Cardiac fibroblast (primary cell): ENCODE data around the gene FOXI2.

ENCODE experiments used
- DNase-seq, 2 donors: peaks; one replicate each; pipeline versions ENCODE4 v3.0.0 to v3.0.0-alpha.2; 2010; ENCODE audit warnings: low read depth in 2 of 2
- H3K4me3 ChIP-seq, 2 donors: replicated peaks in 1 of 2; 1 replicate in 1 of 2; 2 replicates in 1 of 2; pipeline ENCODE4 v1.5.1; 2011; ENCODE audit warnings: low read depth in 2 of 2, low read length in 2 of 2, mild to moderate bottlenecking in 2 of 2, moderate library complexity in 1 of 2
- TF ChIP-seq, protein P1 (sequence below): IDR thresholded peaks from one replicate; pipeline ENCODE4 v1.5.1; 2011; ENCODE audit warnings: low read depth, mild to moderate bottlenecking, low read length, inconsistent platforms

The FOXI2 gene

GRCh38 chr10:127740596-127740995 is 3.6 kb downstream of the FOXI2 start:
- no peak overlapping the region for H3K4me3 ChIP-seq
- TF ChIP-seq, protein P1, sequence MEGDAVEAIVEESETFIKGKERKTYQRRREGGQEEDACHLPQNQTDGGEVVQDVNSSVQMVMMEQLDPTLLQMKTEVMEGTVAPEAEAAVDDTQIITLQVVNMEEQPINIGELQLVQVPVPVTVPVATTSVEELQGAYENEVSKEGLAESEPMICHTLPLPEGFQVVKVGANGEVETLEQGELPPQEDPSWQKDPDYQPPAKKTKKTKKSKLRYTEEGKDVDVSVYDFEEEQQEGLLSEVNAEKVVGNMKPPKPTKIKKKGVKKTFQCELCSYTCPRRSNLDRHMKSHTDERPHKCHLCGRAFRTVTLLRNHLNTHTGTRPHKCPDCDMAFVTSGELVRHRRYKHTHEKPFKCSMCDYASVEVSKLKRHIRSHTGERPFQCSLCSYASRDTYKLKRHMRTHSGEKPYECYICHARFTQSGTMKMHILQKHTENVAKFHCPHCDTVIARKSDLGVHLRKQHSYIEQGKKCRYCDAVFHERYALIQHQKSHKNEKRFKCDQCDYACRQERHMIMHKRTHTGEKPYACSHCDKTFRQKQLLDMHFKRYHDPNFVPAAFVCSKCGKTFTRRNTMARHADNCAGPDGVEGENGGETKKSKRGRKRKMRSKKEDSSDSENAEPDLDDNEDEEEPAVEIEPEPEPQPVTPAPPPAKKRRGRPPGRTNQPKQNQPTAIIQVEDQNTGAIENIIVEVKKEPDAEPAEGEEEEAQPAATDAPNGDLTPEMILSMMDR, result no peak
- no peak for DNase-seq

- TF ChIP-seq, protein P1, result no peak
- no peak overlapping the region for H3K4me3 ChIP-seq
- no peak for DNase-seq
Measured at GRCh38 chr10:127743205-127743604, 6.2 kb downstream of the FOXI2 start.

GRCh38 chr10:127744956-127745355 is 8.0 kb downstream of the FOXI2 start:
- no peak for DNase-seq
- no peak overlapping the region for H3K4me3 ChIP-seq
- TF ChIP-seq, protein P1, result no peak

DNA sequence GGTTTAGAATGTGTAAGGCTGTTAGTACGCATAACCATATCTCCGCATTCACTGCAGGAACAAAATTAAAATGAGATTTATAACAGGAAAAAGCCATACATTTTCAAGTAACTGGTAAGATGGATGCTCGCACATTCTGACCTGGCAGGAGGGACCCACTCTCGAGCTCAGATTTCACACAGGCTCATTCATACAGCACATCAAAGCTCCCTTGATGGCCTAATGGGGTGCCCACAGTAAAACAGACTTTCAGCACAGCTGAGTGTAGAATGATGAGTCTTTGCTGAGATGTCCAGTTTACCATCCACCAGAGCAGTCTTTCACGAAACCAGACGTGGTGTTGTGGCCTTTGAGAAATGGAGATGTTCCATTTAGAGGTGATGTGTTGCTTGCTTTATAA is 8.9 kb downstream of the FOXI2 start:
- DNase-seq, result no peak
- TF ChIP-seq, protein P1, result no peak

DNA sequence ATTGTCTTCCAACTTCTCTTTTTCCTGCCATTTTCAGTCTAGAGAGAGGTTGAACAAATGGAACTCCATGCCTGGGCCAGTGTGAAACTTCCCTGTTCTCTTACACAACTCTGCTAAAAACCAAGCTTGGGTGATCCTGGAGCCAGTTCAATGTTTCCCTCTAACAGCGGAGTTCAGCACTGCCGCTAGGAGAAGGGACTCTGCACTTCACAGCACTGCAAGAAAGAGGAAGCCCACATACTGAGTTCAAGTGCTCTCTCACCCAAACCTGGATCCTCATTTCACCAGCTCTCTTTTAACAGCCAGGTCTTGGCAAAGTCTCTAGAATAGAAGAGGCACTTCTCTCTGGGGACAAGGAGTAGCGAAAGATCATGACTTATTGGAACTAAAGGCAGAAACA is 18.8 kb downstream of the FOXI2 start:
- no peak for DNase-seq
- TF ChIP-seq, protein P1, result no peak
- H3K4me3 ChIP-seq, result no peak overlapping the region

More for the DNA sequence above, 8.9 kb downstream of the FOXI2 start:
- H3K4me3 ChIP-seq, result no peak overlapping the region

- TF ChIP-seq, protein P1, result no peak
- no peak overlapping the region for H3K4me3 ChIP-seq
- no peak for DNase-seq
Measured at GRCh38 chr10:127756264-127756663, 19.3 kb downstream of the FOXI2 start.

- H3K4me3 ChIP-seq, result no peak overlapping the region
- TF ChIP-seq, protein P1, result no peak
- no peak for DNase-seq
Measured at GRCh38 chr10:127757033-127757432, 20.0 kb downstream of the FOXI2 start.
